ENCODE data around the gene MAGEF1. TPM values are rescaled to one million over a fixed set of nuclear protein-coding genes. Genes with fewer than 3 reads are reported as not detected.

MAGEF1 gene
- total RNA-seq, 6 experiments from 2014 or later, result 22.8 to 31.4 (median 23.4) TPM

DNA sequence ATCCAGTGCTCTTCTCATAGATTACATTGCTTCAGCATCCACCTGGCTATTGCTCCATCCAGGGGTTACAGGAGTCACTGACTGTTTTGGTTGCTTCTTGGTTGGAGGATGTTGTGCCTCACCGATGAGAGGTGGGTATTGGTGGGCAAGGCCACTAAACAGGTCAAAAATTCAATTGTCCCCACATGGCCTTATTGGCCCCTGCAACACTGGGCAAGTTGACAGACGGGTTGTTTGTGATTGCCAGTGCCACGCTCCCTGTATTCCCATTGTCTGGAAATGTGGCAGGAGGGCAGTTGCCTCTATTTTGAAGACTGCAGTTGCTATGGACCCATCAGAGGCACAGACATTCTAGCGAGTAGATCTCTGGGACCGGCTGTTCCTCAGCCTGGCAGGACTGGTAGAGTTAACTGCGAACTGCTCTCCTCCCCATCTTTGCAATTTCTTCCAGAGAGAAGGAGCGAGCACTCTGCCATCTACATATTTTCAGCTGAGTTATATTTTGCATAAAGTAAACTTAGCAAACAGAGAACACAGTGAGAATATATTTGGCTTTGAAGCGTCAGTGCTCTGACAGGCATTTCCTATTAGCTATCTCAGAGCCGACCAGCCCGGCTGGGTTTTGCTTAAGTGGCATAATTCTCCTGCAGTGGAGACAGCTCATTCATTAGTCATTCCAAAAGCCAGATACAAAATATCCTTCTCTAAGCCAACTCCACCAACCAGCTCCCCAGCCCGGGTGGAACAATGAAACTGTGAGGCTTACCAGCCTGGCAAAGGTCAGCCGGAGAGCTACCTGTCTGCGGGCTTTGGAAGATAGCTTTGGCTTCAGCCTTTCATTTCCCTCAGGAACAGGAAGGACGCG is 26.0 kb upstream of the MAGEF1 start:
- H3K27ac Mint-ChIP-seq, result peak overlapping the region; percentile 36; the same call in 1 of the 2 replicates
- no peaks in the 10 kb centered on the region for H3K36me3 Mint-ChIP-seq (ENCODE audit: low read depth)
- TF ChIP-seq CTCF (IDR thresholded peaks at IDR 0.05), result no peak
- H3K27me3 Mint-ChIP-seq (ENCODE audit: insufficient read depth), result peaks cover 13% of the 10 kb centered on the region
- peaks cover 42% of the 10 kb centered on the region for H3K4me1 Mint-ChIP-seq (ENCODE audit: low read depth)
- peak; percentile 75 for DNase-seq
- no peaks in the 10 kb centered on the region for H3K9me3 Mint-ChIP-seq
- no peak overlapping the region for H3K4me3 Mint-ChIP-seq

- Mint-ChIP-seq H3K4me1 (ENCODE audit: low read depth) (peaks cover 42% of the 10 kb centered on the region), H3K9me3 (no peaks in the 10 kb centered on the region), H3K4me3 (no peak overlapping the region; the same call in 1 of the 2 replicates), H3K27me3 (ENCODE audit: insufficient read depth) (peaks cover 18% of the 10 kb centered on the region), H3K36me3 (ENCODE audit: low read depth) (no peaks in the 10 kb centered on the region), H3K27ac (no peak overlapping the region; the same call in 1 of the 2 replicates)
- DNase-seq, result no peak
- no peak for TF ChIP-seq CTCF (IDR thresholded peaks at IDR 0.05)
Observed at GRCh38 chr3:184737063-184737462, 25.2 kb upstream of the MAGEF1 start.

- Mint-ChIP-seq H3K4me3 (no peak overlapping the region), H3K9me3 (no peaks in the 10 kb centered on the region), H3K36me3 (ENCODE audit: low read depth) (no peaks in the 10 kb centered on the region), H3K27me3 (ENCODE audit: insufficient read depth) (peaks cover 22% of the 10 kb centered on the region), H3K27ac (no peak overlapping the region), H3K4me1 (ENCODE audit: low read depth) (peaks cover 28% of the 10 kb centered on the region)
- no peak for TF ChIP-seq CTCF (IDR thresholded peaks at IDR 0.05)
- DNase-seq, result no peak
Observed at GRCh38 chr3:184734903-184735701, 23.2 kb upstream of the MAGEF1 start.

- Mint-ChIP-seq H3K4me3 (no peak overlapping the region), H3K27ac (no peak overlapping the region), H3K27me3 (ENCODE audit: insufficient read depth) (peaks cover 22% of the 10 kb centered on the region), H3K4me1 (ENCODE audit: low read depth) (peaks cover 22% of the 10 kb centered on the region), H3K36me3 (ENCODE audit: low read depth) (no peaks in the 10 kb centered on the region), H3K9me3 (no peaks in the 10 kb centered on the region)
- DNase-seq, result no peak
- no peak for TF ChIP-seq CTCF (IDR thresholded peaks at IDR 0.05)
Observed at GRCh38 chr3:184733971-184734608, 22.2 kb upstream of the MAGEF1 start.

- Mint-ChIP-seq H3K4me3 (no peak overlapping the region), H3K27ac (no peak overlapping the region), H3K36me3 (ENCODE audit: low read depth) (no peaks in the 10 kb centered on the region), H3K4me1 (ENCODE audit: low read depth) (peaks cover 14% of the 10 kb centered on the region), H3K27me3 (ENCODE audit: insufficient read depth) (peaks cover 20% of the 10 kb centered on the region), H3K9me3 (no peaks in the 10 kb centered on the region)
- no peak for TF ChIP-seq CTCF (IDR thresholded peaks at IDR 0.05)
- no peak for DNase-seq
Observed at GRCh38 chr3:184733181-184733580, 21.3 kb upstream of the MAGEF1 start.
